Cardiac fibroblast (primary cell): Measurements from ENCODE around the gene TNFRSF25.

Experiments used
- DNase-seq, 2 donors: peaks; one replicate each; pipeline versions ENCODE4 v3.0.0 to v3.0.0-alpha.2; 2010; ENCODE audit warnings: low read depth in 2 of 2
- H3K4me3 ChIP-seq, 2 donors: replicated peaks in 1 of 2; 1 replicate in 1 of 2; 2 replicates in 1 of 2; pipeline ENCODE4 v1.5.1; 2011; ENCODE audit warnings: low read depth in 2 of 2, low read length in 2 of 2, mild to moderate bottlenecking in 2 of 2, moderate library complexity in 1 of 2
- CTCF ChIP-seq: IDR thresholded peaks from one replicate; pipeline ENCODE4 v1.5.1; 2011; ENCODE audit warnings: low read depth, mild to moderate bottlenecking, low read length, inconsistent platforms

Gene TNFRSF25

DNA sequence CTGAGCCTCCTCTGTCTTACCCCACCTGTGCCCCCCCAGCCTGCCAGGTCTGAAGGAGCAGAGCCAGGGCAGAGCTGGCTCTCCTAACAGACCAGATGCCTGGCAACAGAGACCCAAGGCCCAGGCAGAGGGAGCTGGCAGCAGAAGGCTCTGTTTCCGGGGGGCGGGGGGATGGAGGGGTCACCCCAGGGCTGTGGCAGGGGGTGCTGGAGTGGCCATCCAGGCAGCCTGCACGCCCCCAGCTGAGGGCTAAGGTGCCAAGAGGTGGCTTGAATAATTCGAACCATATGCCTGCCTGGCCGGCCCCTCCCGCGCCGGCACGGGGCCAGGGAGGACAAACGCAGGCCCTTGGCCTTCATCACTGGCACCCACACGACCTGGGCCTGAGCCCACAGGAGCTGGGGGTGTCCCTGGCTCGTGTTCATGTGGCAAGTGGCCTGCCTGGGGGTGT lies 41.5 kb upstream of the TNFRSF25 start:
- no peak for TF ChIP-seq CTCF
- H3K4me3 ChIP-seq: no peak overlapping the region
- no peak for DNase-seq

DNA sequence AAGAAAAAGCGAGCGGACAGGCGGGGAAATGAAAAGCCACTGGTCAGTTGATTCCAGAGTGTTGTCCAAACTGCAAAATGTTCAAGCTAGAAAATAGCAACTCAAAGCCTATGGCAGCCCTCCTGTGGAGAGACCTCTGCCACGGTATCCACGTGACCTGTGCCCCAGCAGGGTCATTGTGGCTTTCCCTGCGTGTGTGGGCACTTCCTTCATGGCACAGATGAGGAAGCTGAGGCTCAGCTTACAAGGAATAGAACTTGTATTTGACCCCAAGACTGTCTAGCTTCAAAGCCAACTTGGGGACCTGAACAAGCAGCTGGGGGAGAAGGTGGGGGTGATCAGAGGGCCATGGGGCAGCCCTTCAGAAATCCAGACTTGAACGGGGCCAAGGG lies 41.1 kb upstream of the TNFRSF25 start:
- DNase-seq: no peak
- no peak for TF ChIP-seq CTCF
- no peak overlapping the region for H3K4me3 ChIP-seq

DNA sequence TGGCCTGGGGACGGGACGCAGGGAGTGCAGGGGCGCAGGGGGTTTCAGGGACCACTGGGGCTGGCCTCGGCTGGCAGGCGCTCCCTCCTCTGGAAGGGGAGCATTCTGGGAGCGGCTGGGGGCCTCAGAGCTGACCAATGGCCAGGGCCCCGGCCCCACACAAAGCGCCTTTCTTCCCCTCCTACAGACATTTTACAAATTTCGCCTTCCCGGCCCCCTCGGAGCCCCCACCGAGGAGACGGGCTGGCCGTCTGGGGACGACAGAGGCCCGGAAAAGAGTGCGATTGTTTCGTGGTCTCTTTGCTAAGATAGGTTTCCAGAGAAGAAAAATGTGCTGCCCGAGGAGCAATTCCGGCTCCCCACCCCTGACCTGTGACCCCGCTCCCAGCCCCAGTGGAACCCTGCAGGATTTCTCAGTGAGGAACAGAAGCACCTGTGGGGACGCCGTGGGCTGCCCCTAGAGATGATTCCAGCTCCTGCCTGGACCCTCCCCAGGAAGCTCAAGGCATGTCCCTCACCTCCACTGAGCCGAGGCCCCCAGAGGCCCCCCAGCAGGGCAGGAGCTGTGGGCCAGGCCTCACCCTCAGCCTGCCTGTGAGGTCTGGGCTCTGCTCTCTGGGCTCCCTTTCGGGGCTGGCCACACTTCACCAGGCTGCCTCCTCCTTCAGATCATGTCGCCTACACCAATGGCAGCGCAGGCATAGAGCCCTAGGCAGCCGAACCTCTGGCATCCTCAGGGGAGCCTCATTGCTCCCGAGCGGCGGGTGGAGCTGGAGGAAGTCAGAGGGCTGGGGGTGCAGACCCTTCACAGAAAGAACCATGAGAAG lies 40.5 kb upstream of the TNFRSF25 start:
- H3K4me3 ChIP-seq: no peak overlapping the region
- no peak for TF ChIP-seq CTCF
- no peak for DNase-seq

DNA sequence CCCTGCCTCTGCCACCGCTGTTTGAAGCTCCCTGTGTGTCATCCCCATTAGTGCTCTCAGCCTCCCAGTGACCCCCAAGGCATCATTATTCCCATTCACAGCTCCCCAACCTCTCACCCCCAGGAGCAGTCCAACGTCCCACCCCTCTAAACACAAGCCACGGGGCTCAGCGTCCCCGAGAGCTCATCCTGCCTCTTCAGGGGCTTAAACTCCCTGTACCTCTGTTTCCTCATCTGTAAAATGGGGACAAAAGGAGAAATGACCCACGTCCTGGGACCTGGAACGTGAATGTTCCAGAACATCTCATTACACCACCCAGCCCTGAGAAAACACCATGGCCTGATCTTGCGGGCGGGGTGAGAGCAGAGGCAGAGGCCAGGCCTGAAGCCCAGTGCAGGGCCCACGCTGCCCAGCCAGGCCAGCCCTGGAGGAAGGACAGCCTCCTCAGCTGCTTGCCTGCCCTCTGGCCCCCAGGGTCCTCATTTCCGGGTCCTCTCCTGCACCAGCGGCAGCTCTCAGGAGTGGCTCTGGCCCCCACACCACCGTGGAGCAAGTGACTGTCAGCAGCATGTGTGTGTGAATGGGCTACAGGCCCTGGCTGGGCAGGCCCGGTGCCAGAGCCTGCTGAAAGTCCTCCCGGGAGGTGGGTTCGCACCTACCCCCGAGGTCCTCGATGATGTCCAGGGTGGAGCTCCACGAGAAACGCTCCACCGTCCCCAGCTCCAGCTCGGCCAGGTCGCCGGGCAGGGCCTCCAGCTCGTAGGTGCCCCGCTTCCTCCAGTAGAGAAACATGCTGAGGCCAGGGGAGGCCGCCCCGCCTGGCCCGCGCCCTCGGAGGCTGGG lies 39.6 kb upstream of the TNFRSF25 start:
- no peak for DNase-seq
- TF ChIP-seq CTCF: no peak
- no peak overlapping the region for H3K4me3 ChIP-seq

GRCh38 chr1:6504887-6505286 lies 38.9 kb upstream of the TNFRSF25 start:
- no peak for TF ChIP-seq CTCF
- no peak for DNase-seq
- H3K4me3 ChIP-seq: no peak overlapping the region

DNA sequence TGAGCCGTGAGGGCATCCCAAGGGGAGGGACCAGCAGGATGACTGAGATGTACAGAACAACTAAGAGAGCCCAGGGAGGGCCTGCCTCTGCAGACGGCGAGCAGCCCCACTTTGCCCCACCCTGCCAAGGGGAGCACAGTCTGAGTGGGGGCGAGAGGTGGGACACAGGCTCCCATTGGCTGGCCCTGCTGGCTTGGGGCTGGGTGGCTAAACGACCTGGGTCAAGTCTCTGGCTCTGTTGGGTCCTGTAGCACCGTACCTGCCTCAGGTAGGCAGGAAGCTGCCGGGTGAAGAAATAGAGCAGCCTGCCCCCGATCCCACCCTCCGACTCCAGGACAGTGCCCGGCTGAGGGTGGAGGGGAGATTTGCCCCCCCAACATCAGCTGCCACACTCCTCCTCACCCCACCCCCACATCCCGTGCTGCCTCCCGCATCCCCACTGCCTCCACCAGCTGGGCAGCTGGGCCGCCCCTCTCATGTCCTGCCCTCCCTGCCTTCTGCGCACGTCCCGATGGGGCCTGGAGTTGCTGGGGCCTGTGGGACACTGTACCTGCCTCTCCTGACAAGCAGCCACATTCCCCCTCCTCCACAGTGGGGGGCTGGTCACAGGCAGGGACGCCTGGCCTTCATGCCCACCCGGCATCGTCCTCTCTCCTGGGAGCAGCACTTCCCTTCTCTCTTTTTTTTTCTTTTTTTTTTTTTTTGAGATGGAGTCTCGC lies 38.1 kb upstream of the TNFRSF25 start:
- H3K4me3 ChIP-seq: no peak overlapping the region
- no peak for TF ChIP-seq CTCF
- DNase-seq: no peak
